ENCODE results near the gene PIPOX. TPM values are rescaled to one million over a fixed set of nuclear protein-coding genes. Genes with fewer than 3 reads are reported as not detected.

The PIPOX gene
- total and polyA plus RNA-seq, 2 donors (not counting 3 experiments of a cell fraction or from before 2014, with no cell fraction given) = 0.62 to 2.5 TPM

DNA sequence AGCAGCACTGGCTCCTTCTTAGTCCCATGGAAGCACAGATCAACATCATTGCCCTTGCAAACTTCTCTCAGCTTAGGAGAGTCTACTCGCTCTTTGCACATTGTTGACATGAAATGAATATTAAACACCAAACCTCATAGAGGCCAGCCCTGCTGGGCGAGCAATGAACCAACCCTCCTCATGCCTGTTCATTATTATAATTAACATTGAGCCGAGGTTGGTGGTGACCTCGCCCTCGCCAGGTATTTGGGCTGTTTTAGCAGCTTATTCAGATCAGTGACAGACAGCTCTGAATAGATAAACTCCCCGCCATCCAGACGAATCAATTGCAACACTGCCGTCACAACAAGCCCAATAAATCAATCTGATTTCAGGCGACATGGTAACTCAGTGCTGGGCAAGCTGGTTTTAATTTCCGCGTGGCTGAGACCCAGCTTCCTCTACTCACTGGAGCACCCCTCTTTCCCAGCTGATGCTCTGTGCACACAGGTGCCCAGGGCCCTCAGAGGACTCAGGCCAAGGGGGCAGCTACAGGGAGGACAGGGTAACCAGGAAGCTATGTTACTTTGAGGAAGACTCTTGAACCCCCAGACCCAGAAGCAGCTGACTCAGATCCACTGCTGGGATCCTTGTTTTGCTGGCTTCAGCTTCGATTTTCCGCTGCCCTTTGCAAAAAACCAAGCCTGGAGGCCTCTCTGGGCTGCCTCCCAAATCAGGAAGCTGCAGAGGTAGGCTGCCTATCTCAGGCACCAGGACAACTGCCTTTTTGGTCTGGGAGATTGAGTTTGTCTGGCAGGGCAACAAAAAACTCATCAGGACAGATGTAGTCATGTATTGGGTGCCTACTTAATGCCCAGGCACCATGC, 26.4 kb upstream of the PIPOX start:
- intact Hi-C loops (cut with micrococcal nuclease) (no loop called here), dilution Hi-C loops (cut with MboI; ENCODE audit: extremely low pct_ligation_motif_present, low sequenced_read_pairs) (no loop called here)
- no TSS peak for BruUV-seq (replicated peaks)
- Histone ChIP-seq H3K27me3 (ENCODE audit: control insufficient read depth in 2 of 2, insufficient read depth in 2 of 2, low read length in 2 of 2) (peaks cover 41 to 54% of the 10 kb centered on the region in 2 experiments), H3K79me2 (ENCODE audit: control insufficient read depth, insufficient read depth, low read length) (no peaks in the 10 kb centered on the region), H3K4me2 (ENCODE audit: insufficient read depth, low read length) (no peak overlapping the region), H3K9ac (replicated peaks; ENCODE audit: extremely low read depth, insufficient read depth, low read length) (no peak overlapping the region), H3K9me1 (replicated peaks; ENCODE audit: control insufficient read depth, extremely low read depth, insufficient read depth, low read length) (no peaks in the 10 kb centered on the region), H3K9me3 (replicated peaks; ENCODE audit: control insufficient read depth, insufficient read depth, low read length) (no peaks in the 10 kb centered on the region), H3K4me1 (ENCODE audit: control insufficient read depth, extremely low read depth, insufficient read depth, low read length) (no peaks in the 10 kb centered on the region), H2AFZ (ENCODE audit: low read depth, low read length) (no peak overlapping the region), H3K36me3 (ENCODE audit: control insufficient read depth in 2 of 2, extremely low read depth in 1 of 2, insufficient read depth in 2 of 2, low read length in 2 of 2) (no peaks in the 10 kb centered on the region), H3K27ac (ENCODE audit: insufficient read depth, low read depth, low read length) (no peak overlapping the region), H4K20me1 (replicated peaks; ENCODE audit: control insufficient read depth, extremely low read depth, insufficient read depth, low read length) (no peaks in the 10 kb centered on the region), H3K4me3 (replicated peaks in 1 of 3; ENCODE audit: insufficient read depth in 1 of 3, low read depth in 1 of 3, low read length in 3 of 3) (no peak overlapping the region)
- DNase-seq (ENCODE audit: low read depth, low spot score) (no peak), FAIRE-seq (no peak)
- ChIA-PET CTCF (interaction anchor here (1.3 to 1.5 kb wide), 2 partner anchors 10 to 51 kb away, joined by 5 read pairs; partner anchors contain the start of gene SEZ6), POLR2A (no interaction called here)
- TF ChIP-seq, protein P1, sequence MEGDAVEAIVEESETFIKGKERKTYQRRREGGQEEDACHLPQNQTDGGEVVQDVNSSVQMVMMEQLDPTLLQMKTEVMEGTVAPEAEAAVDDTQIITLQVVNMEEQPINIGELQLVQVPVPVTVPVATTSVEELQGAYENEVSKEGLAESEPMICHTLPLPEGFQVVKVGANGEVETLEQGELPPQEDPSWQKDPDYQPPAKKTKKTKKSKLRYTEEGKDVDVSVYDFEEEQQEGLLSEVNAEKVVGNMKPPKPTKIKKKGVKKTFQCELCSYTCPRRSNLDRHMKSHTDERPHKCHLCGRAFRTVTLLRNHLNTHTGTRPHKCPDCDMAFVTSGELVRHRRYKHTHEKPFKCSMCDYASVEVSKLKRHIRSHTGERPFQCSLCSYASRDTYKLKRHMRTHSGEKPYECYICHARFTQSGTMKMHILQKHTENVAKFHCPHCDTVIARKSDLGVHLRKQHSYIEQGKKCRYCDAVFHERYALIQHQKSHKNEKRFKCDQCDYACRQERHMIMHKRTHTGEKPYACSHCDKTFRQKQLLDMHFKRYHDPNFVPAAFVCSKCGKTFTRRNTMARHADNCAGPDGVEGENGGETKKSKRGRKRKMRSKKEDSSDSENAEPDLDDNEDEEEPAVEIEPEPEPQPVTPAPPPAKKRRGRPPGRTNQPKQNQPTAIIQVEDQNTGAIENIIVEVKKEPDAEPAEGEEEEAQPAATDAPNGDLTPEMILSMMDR (IDR thresholded peaks at IDR 0.05; ENCODE audit: extremely low read depth in 1 of 2, insufficient read depth in 1 of 2, low read depth in 1 of 2, low read length in 2 of 2) = no peak
- no peak for TF ChIP-seq MYC (IDR thresholded peaks at IDR 0.05; ENCODE audit: low read depth, low read length)
- no peak for TF ChIP-seq POLR2AphosphoS5 (IDR thresholded peaks at IDR 0.05; ENCODE audit: insufficient read depth, low read depth, low read length)
- TF ChIP-seq JUN (IDR thresholded peaks at IDR 0.05; ENCODE audit: borderline replicate concordance, insufficient read depth, insufficient read length, low read depth) = no peak
- no peak for TF ChIP-seq FOS (IDR thresholded peaks at IDR 0.05; ENCODE audit: borderline replicate concordance, insufficient read depth, low read length)
- no peak for TF ChIP-seq GATA2 (IDR thresholded peaks at IDR 0.05; ENCODE audit: insufficient read depth, insufficient read length, low read depth, low read length)
- TF ChIP-seq, protein P2, sequence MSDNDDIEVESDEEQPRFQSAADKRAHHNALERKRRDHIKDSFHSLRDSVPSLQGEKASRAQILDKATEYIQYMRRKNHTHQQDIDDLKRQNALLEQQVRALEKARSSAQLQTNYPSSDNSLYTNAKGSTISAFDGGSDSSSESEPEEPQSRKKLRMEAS (IDR thresholded peaks at IDR 0.05; ENCODE audit: insufficient read depth, insufficient read length) = no peak
- no peak for TF ChIP-seq POLR2A (IDR thresholded peaks at IDR 0.05; ENCODE audit: low read depth, low read length)
- no peak for TF ChIP-seq EZH2 (IDR thresholded peaks at IDR 0.05; ENCODE audit: borderline replicate concordance, low read depth, low read length, severe bottlenecking)
